Retinal pigment epithelial cell (primary cell): ENCODE results near the gene FMNL2.

Experiments used
- DNase-seq: peaks from one replicate; pipeline ENCODE4 v3.0.0-alpha.2; 2010; ENCODE audit warnings: low read depth
- H3K4me3 ChIP-seq: 2 replicates; pipeline ENCODE4 v1.5.1; 2011; ENCODE audit warnings: mild to moderate bottlenecking, low read length, control low read depth, moderate library complexity
- TF ChIP-seq, protein P1 (sequence below): conservative IDR thresholded peaks from 2 replicates; pipeline ENCODE4 v1.5.1; 2011; ENCODE audit warnings: low read depth, low read length, control low read depth, inconsistent platforms

The FMNL2 gene

GRCh38 chr2:152359573-152360363 lies 24.8 kb downstream of the FMNL2 start:
- no peak for DNase-seq
- TF ChIP-seq, protein P1, sequence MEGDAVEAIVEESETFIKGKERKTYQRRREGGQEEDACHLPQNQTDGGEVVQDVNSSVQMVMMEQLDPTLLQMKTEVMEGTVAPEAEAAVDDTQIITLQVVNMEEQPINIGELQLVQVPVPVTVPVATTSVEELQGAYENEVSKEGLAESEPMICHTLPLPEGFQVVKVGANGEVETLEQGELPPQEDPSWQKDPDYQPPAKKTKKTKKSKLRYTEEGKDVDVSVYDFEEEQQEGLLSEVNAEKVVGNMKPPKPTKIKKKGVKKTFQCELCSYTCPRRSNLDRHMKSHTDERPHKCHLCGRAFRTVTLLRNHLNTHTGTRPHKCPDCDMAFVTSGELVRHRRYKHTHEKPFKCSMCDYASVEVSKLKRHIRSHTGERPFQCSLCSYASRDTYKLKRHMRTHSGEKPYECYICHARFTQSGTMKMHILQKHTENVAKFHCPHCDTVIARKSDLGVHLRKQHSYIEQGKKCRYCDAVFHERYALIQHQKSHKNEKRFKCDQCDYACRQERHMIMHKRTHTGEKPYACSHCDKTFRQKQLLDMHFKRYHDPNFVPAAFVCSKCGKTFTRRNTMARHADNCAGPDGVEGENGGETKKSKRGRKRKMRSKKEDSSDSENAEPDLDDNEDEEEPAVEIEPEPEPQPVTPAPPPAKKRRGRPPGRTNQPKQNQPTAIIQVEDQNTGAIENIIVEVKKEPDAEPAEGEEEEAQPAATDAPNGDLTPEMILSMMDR: no peak
- H3K4me3 ChIP-seq: no peak overlapping the region

- no peak overlapping the region for H3K4me3 ChIP-seq
- TF ChIP-seq, protein P1: no peak
- DNase-seq: no peak
Observed at GRCh38 chr2:152363936-152364335, 29.0 kb downstream of the FMNL2 start.

- TF ChIP-seq, protein P1: no peak
- no peak overlapping the region for H3K4me3 ChIP-seq
- DNase-seq: no peak
Observed at GRCh38 chr2:152367547-152368390, 32.8 kb downstream of the FMNL2 start.

DNA sequence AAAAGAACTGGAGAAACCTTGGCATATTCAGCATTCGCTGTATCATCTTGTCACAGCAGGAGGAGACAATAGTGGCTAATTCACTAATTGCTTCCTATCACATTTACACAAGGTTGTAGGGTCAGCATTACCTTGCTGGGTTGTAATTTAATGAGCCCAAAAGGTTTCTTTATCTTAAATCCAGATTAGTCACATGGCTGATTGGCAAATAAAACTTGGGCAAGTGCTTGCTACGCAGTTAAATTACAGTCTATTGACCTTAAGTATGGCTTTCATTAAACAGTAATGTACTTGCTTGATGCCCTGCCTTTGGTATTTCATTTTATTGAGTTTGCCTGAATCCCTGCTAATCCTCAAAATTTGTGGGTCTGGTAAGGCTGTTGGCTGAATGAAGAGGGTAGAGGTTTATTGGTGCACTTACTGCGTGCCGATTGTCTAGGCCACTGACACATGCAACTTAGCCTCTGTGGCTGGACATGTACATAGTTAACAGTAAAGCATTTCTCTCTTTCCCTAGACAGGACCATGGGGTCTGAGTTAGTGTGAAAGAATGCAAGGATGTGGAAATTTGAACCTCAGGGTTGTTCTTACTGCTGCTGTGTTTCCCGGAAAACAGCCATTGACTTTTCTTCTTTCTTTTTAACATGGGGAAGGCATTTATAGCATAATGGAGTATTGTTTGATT lies 34.3 kb downstream of the FMNL2 start:
- TF ChIP-seq, protein P1: no peak
- no peak overlapping the region for H3K4me3 ChIP-seq
- peak; percentile 48 for DNase-seq

GRCh38 chr2:152370783-152371182 lies 35.8 kb downstream of the FMNL2 start:
- TF ChIP-seq, protein P1: no peak
- H3K4me3 ChIP-seq: no peak overlapping the region
- no peak for DNase-seq

GRCh38 chr2:152372438-152372984 lies 37.5 kb downstream of the FMNL2 start:
- no peak overlapping the region for H3K4me3 ChIP-seq
- DNase-seq: no peak
- TF ChIP-seq, protein P1: no peak
